ENCODE results near the gene FTSJ3.

DNA sequence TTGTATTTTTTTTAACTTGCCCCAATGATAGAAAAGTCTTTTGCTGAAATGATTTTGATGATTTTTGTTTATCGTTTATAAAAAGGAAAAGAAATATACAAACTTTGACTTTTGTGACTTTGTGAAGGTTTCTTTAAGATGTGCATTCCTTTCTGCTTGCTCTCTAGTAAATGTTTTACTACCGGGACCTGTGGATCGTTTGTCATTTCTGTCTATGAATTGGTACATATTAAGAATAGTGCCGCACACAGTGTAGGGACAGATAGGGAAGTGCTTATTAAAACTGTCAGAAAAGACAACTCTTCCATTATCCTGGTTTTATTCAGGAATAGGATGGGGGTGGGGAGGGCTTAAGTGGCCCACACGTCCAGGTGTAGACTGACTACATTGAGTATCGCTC lies 8.3 kb downstream of the FTSJ3 start:
- no peak for TF ChIP-seq ZNF704 (CRISPR knock-in tag; IDR thresholded peaks at IDR 0.05; ENCODE audit: borderline replicate concordance)
- no peak for TF ChIP-seq NFRKB (IDR thresholded peaks at IDR 0.05)
- TF ChIP-seq MLXIP (CRISPR knock-in tag; IDR thresholded peaks at IDR 0.05; ENCODE audit: borderline replicate concordance), result no peak
- TF ChIP-seq ZNF24 (IDR thresholded peaks at IDR 0.05), result no peak
- TF ChIP-seq CENPX (CRISPR knock-in tag; IDR thresholded peaks at IDR 0.05), result no peak
- no peak for TF ChIP-seq NR2F1 (CRISPR knock-in tag; IDR thresholded peaks at IDR 0.05)
- TF ChIP-seq ERF (CRISPR knock-in tag; IDR thresholded peaks at IDR 0.05), result 0 out of 2 replicates have a peak, but pooled peaks have one; percentile 5
- TF ChIP-seq MEIS1 (CRISPR knock-in tag; IDR thresholded peaks at IDR 0.05; ENCODE audit: borderline replicate concordance), result no peak
- TF ChIP-seq, protein P1, sequence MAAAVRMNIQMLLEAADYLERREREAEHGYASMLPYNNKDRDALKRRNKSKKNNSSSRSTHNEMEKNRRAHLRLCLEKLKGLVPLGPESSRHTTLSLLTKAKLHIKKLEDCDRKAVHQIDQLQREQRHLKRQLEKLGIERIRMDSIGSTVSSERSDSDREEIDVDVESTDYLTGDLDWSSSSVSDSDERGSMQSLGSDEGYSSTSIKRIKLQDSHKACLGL (CRISPR knock-in tag; IDR thresholded peaks at IDR 0.05), result no peak

Measured in HepG2 (cell line).